Smooth muscle cell of the brain vasculature (primary cell): ENCODE data around the gene COMMD7.
"Not testable (repeated sequence)": the region's sequence is repeated elsewhere in the genome, so short reads cannot be mapped to it uniquely, and the experiment has no call there.

Experiments
- DNase-seq: peaks from one replicate; pipeline ENCODE4 v3.0.0-alpha.2; 2012; ENCODE audit warnings: low read depth, low spot score

The COMMD7 gene

GRCh38 chr20:32765230-32765875, 22.1 kb upstream of the COMMD7 start:
- not testable (repeated sequence) for DNase-seq

GRCh38 chr20:32764005-32764960, 21.0 kb upstream of the COMMD7 start:
- DNase-seq, result no peak

- no peak for DNase-seq
These were observed 20.1 kb upstream of the COMMD7 start for GRCh38 chr20:32763202-32764004.

GRCh38 chr20:32762754-32763201, 19.5 kb upstream of the COMMD7 start:
- no peak for DNase-seq

- no peak for DNase-seq
These were observed 18.8 kb upstream of the COMMD7 start, which contains the start of gene DNMT3B for GRCh38 chr20:32761831-32762753. TSS of gene DNMT3B (plus strand) at chr20:32762385. CDS start at chr20:32780324, 17,939 bp downstream.

GRCh38 chr20:32761417-32761830, 18.2 kb upstream of the COMMD7 start:
- DNase-seq, result no peak

- no peak for DNase-seq
These were observed 12.9 kb upstream of the COMMD7 start for GRCh38 chr20:32756156-32756555.

GRCh38 chr20:32753731-32754130, 10.5 kb upstream of the COMMD7 start:
- DNase-seq, result no peak

GRCh38 chr20:32752458-32753250, 9.4 kb upstream of the COMMD7 start:
- DNase-seq, result no peak

- DNase-seq, result no peak
These were observed 8.6 kb upstream of the COMMD7 start for GRCh38 chr20:32751702-32752457.

- DNase-seq, result no peak
These were observed 8.0 kb upstream of the COMMD7 start for GRCh38 chr20:32751293-32751692.

- DNase-seq, result no peak
These were observed 6.8 kb upstream of the COMMD7 start for GRCh38 chr20:32749914-32750637.

GRCh38 chr20:32742322-32743236, 688 bp downstream of the COMMD7 start:
- no peak for DNase-seq

GRCh38 chr20:32741151-32741550, 2.1 kb downstream of the COMMD7 start:
- no peak for DNase-seq

GRCh38 chr20:32737371-32738223, 5.7 kb downstream of the COMMD7 start:
- no peak for DNase-seq

- no peak for DNase-seq
These were observed 11.4 kb downstream of the COMMD7 start for GRCh38 chr20:32731882-32732266.
